Measurements from ENCODE around the gene FCAR.
"Not testable (repeated sequence)": the region's sequence is repeated elsewhere in the genome, so short reads cannot be mapped to it uniquely, and the experiment has no call there.

GRCh38 chr19:54825326-54825725 lies 48.7 kb upstream of the FCAR start:
- not testable (repeated sequence) for TF ChIP-seq CTCF (IDR thresholded peaks at IDR 0.05; ENCODE audit: insufficient read depth, low read depth, low read length); EZH2 (IDR thresholded peaks at IDR 0.05; ENCODE audit: insufficient read depth, low read length)

Data from astrocyte (in vitro differentiated cells and primary cell).